Activated CD8-positive, alpha-beta memory T cell treated with anti-CD3 and anti-CD28 coated beads, Interleukin-2, amount 50 U/mL, for 1 hour (primary cell): ENCODE data around the gene CADPS.

Experiments
- DNase-seq: peaks from one replicate; pipeline ENCODE4 v3.0.0-alpha.2; 2020; ENCODE audit errors: extremely low read depth

Gene CADPS

DNA sequence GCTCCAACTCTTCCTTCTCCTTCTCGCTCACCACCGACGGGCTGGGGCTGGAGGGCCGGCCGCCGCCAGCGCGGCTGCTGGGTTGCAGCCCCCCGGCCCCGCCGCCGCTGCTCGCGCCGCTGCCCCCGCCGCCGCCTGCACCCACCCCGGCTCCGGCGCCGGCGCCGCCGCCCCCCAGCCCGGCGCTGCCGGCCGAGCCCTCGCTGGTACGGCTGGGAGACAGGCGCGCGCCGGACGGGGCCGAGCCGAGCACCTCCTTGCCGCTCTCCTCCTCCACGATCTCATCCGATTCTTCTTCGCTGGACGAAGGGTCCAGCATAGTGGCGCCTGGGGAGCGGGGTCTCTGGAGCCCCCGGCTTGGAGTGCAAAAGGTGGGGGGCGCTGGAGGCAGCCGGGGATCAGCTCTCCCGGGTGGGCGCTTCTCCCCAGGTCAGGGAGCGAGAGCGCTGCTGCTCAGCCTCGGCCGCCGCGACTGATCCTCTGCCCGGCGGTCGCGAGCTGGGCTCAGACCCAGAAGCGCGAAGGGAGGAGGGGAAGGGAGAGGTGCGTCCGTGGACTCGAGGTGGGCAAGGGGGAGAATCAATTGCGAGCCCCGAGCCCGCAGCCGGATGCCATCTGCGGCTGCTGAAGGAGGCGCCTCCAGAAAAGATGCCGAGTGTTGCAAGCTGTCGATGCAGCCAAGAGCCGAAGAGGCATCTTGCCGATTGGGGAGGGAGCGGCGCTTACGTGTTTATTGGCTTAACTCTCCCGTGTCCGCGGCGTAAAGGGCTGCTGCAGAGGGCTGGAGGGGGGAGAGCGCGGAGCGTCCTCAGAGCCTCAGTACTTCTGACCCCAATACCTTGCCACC lies at the start of gene CADPS:
CADPS (minus strand) TSS at position 706 of the 847 bp plus-strand sequence; CDS start at position 319, 387 bp downstream.
- DNase-seq, result no peak

DNA sequence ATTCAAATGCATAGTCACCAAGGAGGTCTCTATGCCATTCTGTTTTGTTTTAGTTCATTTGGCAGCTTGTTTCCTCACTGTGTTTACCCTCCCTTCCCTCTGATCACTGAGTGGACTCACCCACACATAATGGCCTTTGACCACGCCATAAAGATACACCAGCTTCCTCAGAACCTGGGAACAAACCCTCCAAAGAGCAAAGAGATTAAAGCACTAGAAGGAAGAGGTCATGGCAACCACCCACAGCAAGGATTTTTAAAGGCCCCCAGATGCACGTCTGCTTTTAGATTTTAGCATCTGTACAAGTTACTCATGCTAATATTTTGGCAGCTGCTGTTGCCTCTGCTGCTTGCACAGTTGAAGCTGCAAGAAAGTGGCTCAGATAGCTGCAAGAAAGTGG lies 47.9 kb upstream of the CADPS start:
- no peak for DNase-seq

DNA sequence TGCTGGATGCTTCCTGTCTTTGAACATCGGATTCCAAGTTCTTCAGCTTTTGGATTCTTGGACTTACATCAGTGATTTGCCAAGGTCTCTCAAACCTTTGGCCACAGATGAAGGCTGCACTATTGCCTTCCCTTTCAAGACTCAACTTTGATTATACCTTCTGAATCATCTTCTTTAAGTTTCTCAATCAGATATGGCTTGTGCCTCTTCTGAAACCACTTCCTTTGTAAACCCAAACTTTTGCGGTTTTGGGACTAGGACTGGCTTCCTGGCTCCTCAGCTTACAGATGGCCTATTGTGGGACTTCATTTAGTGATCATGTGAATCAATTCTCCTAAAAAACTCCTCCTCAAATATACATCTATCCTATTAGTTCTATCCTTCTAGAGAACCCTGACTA lies 47.1 kb upstream of the CADPS start:
- DNase-seq, result no peak

DNA sequence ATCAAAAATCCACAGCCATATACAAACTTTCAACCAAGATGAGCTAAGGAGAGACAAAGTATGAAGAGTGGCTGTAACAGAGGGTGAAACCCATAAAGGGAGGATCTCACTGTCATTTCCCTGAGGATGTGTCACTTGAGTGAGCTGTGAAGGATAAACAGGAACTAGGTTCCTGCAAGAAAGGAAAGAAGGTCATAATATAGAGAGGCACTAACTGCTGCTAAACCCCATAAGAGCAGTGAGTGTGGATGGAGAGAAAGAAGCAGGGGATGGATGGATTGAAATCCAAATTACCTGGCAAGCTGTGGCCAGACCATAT lies 45.2 kb upstream of the CADPS start:
- no peak for DNase-seq

DNA sequence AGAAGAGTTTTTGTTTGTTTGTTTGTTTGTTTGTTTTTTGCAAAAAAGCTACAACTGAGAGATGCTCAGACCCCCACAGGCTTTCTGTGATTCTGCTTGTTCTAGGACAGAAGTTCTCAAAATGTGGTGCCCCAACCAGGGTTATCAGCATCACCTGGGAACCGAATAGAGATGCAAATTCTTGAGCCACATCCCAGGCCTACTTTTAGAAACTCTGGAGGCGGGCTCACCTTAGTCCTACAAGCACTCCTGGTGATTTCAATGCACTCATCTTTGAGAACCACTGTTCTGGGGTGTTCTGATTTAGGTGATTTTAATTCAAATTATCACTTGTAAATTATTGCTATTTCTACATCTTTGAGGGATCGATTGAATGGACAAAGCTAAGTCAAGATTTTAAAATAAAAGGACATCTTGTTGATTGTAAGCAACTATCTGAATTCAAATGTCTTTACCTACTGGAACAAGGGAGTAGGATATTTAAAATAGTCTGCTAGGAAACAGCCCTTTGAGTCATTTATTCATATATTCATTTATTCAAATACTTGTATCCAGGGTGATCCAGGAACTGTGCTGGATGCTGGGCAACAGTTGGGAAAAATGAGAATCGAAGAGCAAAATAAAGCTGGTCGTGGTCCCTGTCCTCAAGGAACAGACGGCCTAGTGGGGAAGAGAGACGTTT lies 44.7 kb upstream of the CADPS start:
- no peak for DNase-seq

DNA sequence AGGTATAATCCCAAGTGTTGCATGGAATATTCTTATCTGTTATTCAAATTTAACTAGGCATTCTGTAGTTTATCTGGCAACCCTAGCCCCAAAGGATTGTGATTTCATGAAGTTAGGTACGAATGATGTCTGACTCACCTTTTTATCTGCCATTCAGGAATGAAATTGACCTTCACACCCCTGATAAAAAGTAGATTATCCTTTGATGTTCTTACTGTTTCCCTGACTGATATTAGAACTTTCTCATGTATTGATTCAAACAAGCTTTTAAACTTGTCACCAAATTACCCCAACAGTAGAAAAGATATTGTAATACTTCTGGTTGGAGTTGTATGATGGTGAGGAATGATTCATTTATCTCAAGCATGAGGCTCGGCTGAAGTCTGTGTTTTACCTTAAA lies 43.6 kb upstream of the CADPS start:
- no peak for DNase-seq

DNA sequence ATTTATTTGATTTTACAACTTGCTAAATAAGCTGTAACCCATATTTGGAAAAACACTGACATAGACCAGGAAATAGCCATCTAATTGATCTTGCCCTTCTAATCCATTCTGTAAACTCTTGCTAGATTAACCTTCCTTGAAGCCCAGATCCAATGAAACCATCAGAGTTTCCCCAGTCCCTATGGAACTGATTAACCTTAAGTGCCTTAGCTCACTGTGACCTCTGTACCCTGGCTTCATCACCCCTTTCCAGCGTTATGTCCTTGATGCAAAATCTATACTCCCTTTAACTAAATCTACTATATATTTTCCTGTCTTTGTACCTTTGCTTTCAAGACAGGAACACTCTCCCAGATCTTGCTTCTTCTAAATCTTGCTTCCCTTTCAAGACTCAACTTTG lies 42.9 kb upstream of the CADPS start:
- DNase-seq, result no peak

DNA sequence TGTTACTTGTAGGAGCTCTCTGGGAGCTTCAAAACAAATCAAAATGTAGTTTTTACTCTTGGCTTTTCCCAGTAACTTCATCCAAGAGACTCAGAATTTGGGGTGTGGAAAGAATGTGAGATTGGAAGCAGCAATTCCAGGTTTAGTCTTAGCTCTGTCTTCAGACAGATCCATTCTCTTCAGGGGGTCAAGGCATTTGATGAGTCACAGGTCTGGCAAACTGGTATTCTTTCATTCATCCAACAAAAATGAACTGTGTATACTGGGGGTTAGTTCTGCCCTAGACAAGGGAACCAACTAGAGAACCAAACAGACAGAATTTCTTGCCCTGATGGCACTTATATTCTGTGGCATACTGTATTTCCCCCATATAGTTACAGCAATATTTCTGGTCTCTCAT lies 36.3 kb upstream of the CADPS start:
- no peak for DNase-seq

DNA sequence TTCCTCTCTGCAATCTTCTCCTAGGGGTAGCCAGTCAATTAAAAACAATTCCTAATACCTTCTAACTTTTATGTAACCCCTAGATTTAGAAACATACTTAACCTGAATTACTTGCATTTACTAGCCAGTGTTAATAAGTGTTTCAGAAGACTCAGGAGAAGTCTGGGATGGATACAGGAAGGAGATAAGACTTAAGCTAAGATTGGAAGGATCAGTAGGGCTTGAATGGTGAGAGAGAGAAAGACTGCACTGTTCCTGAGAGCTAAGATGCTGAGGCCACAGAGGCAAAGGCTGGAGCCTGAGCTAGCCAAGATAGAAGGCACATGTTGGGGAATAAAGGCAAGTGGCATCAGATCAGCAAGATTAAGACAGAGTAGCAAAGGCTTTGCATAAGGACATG lies 30.1 kb upstream of the CADPS start:
- DNase-seq, result no peak

DNA sequence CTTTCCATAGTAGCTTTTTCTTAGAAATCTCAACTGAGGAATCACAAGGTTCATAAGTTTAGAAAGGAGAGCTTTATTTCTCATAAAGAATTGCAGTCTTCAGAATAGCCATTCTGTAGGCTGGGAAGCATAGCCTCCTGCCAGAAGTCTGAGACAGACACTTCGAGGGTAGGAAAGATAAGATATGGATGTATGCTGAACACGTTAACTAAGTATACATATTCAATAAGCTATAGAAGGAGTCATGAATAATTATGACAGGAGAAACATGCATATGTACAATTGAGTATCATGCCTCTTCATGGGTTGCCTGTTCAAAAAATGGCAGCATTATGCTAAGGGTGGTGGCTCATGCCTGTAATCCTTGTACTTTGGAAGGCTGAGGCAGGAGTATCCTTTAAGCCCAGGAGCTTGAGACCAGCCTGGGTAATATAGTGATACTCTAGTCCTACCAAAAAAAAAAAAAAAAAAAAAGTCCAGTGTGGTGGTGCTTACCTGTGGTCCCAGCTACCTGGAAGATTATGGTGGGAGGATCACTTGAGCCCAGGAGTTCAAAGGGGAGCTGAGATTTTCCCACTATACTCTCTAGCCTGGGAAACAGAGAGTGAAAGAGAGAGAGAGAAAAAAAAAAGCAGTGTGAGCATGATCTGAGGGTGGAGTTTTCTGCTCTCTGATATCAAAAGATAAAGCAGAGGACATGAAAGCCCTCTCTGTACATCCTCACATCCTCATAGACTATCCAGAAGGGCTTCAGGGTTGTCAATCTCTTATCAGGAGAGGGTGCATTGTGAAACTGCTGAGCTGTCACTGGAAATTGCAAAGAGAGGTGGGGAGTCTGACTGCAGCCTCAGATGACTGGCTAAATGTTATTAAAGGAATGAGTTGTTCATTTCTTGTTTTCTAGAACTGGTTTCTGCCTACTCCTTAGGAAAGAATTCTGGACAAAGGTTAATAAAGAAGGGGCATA lies 23.6 kb upstream of the CADPS start:
- no peak for DNase-seq

DNA sequence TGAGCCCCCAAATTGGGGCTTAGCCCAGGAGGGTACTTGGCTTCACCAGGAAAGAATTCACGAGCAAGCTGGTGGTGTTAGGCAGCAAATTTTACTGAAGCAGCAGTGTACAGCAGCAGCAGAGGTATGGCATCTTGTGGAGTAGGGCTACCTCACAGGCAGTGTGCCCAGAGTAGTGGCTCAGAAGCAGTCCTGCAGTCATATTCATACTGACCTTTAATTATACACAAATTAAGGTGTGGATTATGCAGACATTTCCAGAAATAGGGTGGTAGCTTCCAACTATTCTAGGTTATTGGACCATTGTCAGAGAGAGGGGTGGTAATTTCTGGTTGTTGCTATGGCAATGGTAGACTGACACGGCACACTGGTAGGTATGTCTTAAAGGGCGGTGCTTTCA lies 20.7 kb upstream of the CADPS start:
- no peak for DNase-seq

DNA sequence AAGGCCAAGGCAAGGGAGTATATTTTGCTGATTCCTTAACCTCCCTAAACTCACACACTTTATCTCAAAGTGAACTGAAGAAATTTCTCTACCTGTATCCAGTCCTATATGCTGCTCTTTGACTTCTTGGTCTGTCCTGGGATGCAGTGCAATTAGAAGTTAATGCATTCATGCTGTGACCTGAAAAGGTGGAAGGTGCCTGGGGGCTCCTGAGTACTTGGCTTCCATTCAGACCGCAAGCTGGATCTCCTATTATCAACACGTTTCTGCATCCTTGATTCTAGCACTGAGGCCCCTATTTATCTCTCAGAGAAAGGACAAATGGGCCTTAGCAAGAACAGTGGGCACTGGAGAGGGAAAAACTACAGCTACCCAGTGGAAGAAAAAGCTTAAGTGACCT lies 17.7 kb upstream of the CADPS start:
- no peak for DNase-seq

DNA sequence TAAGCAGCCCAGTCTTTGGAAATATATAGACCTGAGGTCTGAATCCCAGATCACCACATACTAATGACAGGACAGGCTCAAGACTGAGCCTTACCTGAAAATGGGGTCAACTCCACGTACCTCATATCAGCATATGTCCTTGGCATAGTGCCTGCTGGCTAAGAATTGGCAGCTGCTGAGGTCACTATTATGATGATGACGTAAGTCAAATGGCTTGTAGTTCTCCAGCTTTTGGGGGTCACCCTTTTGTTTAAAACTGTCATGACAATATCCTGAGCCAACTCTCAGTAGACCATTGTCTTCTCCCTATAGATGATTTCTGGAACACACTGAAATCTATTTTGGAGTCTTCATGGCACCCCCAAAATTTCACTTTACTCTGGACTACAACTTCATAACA lies 16.8 kb upstream of the CADPS start:
- DNase-seq, result no peak

DNA sequence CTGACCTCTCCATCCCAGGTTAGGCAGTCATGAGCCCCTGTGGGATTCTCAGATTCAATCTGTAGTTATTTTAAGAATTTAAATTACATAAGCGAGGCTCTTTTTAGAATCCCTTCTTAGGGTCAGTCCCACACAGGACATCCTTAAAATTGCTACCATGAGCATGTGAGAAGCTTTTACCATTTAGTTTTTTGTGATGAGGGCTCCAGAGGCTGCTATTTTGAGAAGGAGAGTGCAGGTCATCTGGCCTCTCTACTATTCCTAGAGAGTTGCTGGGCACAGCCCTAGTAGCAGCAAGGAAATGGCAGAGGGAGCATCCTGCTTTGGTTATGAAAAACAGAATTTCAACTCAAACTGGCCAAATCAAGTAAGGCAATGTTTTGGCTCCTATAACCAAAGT lies 13.6 kb upstream of the CADPS start:
- no peak for DNase-seq

DNA sequence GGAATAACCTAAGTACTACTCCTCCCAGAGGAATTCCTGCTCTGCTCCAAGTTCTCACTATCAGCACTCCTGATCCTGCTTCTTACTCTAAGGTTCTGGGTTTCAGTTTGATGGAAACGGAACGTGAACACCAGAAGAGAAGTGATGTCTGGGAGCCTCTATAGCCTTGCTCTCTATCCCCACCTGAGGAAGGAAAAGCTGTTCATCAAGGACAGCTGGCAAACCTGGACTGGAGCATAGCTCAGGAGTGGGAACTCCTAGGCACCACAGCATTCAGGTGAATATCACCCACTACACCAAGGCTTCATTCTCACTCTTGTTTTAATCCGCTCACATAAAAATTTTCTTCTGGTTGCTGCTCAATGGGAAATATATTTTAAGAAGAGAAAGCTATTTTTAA lies 13.0 kb upstream of the CADPS start:
- DNase-seq, result no peak

DNA sequence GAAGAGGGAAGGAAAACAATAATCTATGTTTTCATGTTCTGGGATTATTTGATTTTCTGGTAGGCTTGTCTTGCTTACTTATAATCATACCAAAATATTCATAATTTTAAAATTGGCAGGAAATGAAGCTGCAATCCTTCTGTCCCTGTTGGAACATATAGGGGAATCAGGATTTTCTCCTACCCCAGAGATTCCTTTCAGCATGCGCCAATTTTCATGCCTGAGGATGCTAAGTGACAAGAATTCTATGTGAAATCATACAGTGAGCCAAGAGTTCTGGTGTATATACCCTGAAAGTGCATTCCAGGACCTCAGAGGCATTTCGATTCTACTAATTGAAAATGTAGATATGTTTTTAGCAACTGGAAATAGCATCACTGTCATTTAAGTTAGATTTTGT lies 9.9 kb upstream of the CADPS start:
- DNase-seq, result no peak

DNA sequence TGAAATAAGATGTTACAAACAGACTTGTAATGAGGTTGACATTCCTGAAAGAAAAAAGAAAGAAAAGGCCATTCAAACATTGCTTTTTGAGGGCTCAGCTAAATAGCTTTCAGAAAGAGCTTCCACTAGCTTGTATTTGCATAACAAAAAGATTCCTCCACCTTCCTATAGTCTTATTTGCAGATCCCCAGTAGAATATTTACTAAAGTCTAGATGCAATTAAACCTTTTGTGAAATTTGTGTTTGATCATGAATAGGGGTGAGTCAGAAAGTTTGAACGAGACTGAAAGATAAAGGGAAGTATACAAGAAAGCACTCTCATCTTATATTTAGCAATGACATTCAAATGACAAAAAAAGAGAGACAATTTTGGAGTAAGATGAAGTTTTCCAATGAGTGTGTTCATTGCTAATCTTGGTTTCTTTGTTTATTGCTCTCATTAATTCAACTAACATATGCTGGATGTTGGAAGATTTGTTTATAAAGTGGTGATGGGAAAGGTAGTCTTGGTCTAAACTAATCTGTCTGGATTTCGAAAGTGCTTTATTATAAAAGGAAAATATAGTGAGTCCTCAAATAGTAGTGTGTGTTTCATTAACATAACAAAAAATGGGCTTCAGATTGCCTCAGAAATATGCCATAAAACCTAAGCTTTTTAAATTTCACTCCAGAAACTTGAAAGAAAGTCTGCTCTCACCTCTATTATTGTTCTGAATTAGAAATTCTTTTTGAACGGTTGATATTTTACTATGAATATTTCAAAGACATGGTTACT lies 9.1 kb upstream of the CADPS start:
- DNase-seq, result no peak

DNA sequence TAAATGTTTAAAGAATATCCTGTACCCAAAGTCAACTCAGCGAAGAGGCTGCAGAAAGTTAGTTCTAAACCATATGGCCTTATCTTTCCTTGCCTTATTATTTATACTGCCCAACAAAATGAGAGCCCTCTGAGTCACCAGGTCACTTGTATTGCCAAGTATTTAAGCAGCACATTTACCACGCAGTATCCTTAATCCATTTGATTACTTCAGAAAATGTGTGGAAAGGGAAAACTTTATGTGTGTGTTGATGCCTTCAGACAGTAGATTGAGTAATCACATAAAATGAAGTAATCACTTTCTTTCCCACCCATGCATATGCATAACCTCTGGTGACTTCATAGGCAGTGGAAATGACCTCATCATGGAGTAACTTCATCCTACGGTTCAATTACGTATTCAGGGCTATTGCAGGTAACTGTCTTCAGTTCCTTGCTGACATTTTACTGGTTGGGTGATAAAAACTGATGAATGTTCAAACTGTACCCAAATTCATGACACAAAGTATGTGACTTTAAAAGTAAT lies 7.5 kb upstream of the CADPS start:
- no peak for DNase-seq

DNA sequence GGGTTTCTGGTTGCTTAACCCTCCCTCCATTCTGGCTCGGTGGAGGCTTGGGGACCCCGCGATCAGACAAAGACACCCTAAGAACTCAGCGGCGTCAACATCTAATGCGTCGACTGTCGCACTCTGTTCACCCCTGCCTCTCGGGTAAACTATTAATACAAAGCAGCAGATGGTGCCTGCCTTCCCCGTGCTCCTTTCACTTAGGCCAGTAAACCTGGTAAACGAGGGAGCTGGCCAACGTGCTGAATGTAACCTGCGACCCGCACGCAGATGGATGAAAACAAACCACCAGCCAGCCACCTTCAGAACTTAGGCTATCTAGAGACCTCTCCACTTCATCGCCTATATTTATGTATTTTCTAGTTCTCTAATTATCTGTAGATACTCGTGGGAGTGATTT lies 848 bp upstream of the CADPS start:
- no peak for DNase-seq

DNA sequence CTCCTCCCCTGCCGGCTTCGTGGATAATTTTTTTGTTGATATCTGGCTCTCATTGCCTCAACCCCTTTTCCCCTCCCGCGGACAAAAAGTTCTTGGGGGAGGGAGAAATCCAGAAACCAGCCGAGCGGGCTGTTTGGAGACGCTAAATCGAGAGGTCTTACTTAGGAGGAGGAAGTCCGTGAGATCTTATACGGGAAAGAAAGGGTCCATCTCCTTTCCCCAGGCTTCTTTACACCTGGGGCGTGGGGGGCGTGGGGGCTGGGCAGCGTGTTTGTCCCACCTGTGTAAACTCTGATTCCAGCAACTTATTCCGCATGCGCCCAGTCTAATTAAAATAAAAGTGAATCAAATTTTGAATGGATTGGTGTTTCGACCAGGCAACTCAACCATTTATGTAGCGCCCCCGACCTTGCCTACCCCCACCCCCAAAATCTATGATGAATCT lies 364 bp upstream of the CADPS start:
- DNase-seq, result no peak
